ENCODE results near the gene UBE3D.
"Not testable (repeated sequence)": the region's sequence is repeated elsewhere in the genome, so short reads cannot be mapped to it uniquely, and the experiment has no call there.

The UBE3D gene

GRCh38 chr6:82971877-82972460 lies 93.7 kb downstream of the UBE3D start:
- DNase-seq, result no peak

- no peak for DNase-seq
Measured at GRCh38 chr6:82970839-82971238, 94.8 kb downstream of the UBE3D start.

GRCh38 chr6:82968708-82969107 lies 96.9 kb downstream of the UBE3D start:
- no peak for DNase-seq

DNA sequence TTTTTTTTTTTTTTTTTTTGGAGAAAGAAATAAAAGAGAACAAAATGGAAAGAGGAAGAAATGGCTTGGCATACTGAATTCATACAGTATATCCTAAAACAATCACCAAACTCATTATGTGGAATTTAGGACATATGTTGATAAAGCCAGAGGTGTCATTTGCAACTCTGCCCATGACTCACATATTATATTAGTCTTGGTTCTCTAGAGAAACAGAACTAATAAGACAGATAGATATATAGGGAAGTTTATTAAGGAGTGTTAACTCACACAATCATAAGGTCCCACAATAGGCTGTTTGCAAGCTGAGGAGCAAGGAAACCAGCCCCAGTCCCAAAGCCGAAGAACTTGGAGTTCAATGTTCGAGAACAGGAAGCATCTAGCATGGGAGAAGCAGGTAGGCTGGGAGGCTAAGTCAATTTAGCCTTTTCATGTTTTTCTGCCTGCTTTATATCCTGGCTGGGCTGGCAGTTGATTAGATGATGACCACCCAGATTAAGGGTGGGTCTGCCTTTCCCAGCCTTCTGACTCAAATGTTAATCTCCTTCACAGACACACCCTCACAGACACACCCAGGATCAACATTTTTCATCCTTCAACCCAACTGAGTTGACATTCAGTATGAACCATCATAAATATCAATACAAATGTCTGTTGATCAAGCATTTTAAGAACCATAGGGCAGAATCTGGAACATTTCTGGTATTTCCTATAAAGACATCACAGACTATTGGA lies 102.3 kb downstream of the UBE3D start:
- DNase-seq, result no peak

DNA sequence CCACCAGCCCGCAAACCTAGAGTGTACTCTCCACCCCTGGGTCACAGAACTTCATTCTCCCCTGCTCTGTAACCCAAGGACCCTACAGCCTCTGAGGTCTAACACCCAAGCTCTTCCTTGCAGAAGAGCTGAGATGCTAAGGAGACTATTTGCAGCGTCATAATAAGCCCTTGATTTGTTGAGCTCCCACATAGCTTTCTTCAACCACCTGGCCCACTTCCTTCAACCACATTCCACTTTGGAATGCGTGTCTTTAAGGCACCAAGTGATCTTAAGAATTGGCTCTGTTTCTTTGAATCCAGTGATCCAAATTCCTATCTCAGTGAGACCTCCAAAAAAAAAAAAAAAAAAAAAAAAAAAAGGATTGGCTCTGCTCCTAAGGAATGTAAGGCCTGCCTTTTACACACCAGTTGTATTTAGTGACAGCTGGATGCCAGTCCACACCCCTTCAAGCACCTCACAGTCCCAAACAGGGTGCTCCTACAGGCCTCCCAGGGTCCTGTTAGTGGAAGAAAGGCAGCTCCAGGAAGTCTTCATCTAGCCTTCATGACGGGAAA lies 106.2 kb downstream of the UBE3D start:
- no peak for DNase-seq

GRCh38 chr6:82958551-82958950 lies 107.1 kb downstream of the UBE3D start:
- DNase-seq, result no peak

DNA sequence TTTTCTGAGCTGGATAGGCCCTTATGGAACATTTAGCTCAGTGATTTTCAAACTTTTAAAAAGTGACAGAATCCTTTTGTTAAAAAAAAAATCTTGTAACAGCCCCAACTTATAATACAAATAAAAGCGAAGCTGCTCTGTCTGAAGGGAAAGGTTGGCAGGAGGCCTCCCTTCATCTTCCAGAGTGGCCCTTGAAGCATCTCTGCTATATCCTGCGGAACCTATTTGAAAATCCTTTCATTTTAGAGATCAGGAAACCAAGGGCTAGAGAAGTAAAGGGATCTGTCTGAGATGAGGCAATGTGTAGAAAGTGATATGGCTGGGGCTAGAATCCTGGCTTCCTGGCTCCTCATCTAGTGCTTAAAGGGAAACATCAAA lies 107.8 kb downstream of the UBE3D start:
- DNase-seq, result no peak

DNA sequence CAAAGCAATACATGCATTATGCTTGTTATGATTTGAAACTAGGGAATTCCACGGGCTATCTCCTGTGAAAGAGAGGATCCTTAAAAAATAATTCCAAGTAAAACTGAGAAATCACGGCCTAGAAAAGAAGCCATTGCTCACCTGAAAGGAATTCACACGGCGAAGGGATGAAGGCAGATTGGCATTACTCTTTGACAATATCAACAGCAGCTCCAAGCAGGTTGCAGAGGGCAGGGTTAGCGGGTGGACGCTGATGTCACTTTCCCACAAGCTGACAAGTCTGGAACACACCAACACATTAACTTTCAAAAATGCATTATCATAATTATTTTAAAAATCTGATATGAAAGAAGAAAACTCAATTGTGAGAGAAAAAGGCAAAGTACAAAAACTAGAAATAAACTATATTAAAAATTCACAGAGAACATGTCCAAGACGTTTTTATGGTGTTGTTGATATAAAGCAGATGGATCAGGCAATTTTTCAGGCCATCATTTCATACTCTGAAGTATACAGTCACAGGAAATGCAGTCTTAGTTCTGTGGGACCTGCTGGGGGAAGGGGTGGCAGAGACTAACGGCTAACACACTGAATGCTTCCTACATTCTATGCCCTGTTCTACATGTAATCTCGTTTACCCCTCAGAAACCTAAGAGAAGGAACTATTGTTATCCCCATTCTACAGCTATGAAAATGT lies 108.3 kb downstream of the UBE3D start:
- no peak for DNase-seq

- no peak for DNase-seq
Measured at GRCh38 chr6:82955841-82956240, 109.8 kb downstream of the UBE3D start.

GRCh38 chr6:82954937-82955577 lies 110.6 kb downstream of the UBE3D start:
- no peak for DNase-seq

GRCh38 chr6:82954356-82954755 lies 111.3 kb downstream of the UBE3D start:
- DNase-seq, result no peak

- DNase-seq, result no peak
Measured at GRCh38 chr6:82953871-82954270, 111.8 kb downstream of the UBE3D start.

- no peak for DNase-seq
Measured at GRCh38 chr6:82951935-82952334, 113.7 kb downstream of the UBE3D start.

DNA sequence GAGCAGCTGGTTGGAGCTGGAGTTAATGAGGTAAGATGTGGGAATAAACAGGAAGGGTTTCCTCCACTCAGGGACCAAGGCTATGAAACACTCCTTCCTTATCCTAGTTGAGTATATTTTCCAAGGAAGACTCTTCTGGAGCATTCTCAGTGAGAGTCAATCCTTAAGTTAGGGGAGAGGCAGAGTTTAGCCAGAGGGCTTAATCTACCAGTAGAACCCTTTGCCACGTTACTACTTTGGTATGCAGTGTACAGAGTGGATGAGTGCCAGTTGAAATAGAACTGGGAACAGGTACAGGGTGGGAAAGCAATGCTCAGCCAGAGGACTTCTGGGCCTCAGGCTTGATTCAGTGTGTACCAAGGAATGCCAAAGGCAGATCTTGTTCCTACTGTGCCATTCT lies 114.3 kb downstream of the UBE3D start:
- no peak for DNase-seq

DNA sequence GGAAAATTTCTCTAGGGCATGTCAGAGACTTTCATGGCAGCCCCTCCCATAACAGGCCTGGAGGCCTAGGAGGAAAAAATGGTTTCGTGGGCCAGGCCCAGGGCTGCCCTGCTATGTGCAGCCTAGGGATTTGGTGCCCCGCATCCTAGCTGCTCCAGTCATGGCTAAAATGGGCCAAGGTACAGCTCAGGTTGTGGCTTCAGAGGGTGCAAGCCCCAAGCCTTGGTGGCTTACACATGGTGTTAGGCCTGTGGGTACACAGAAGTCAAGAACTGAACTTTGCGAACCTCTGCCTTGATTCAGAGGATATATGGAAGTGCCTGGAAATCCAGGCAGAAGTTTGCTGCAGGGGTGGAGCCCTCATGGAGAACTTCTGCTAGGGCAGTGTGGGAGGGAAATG lies 134.7 kb downstream of the UBE3D start:
- not testable (repeated sequence) for DNase-seq

GRCh38 chr6:82924799-82925535 lies 140.7 kb downstream of the UBE3D start:
- no peak for DNase-seq

DNA sequence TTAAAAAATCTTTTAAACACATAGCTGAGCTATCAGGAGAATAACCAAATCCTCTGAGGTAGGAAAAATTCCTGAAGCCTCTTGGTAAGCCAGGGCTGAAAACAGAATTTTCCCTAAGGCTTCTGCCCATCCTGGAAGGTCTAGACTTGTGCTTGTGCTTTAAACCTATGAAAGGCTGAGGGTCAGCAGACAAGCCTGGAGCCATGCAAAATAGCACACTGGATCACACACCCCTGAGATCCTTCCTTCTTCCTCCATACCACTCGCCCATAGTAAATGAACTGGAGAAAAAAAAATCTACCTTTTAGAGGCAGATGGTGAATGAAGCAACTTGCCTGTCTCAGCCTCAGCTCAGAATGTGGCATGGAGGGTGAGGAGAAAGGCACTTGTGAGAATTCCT lies 144.4 kb downstream of the UBE3D start:
- no peak for DNase-seq

- no peak for DNase-seq
Measured at GRCh38 chr6:82917346-82918064, 148.1 kb downstream of the UBE3D start.

GRCh38 chr6:82915666-82916065 lies 150.0 kb downstream of the UBE3D start:
- no peak for DNase-seq

DNA sequence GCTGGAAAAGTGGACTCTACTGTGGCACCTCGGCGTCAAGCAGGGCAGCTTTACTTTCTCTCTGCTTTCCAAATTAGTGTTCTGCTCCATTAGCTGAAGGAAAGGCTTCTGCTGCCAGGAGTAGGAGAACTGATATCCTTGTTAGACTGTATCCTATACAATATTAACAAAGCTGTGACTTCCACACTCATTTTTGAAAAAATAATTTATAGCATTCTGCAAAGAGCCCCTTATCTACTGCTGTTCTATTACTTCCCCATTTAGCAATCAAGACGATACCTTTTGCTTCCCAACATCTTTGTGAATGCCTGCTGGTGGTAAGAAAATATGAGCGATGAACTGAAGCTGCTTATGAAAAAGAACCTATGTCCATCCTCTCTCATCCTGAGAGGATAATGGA lies 151.1 kb downstream of the UBE3D start:
- DNase-seq, result no peak

GRCh38 chr6:82910820-82911219 lies 154.8 kb downstream of the UBE3D start:
- DNase-seq, result no peak

DNA sequence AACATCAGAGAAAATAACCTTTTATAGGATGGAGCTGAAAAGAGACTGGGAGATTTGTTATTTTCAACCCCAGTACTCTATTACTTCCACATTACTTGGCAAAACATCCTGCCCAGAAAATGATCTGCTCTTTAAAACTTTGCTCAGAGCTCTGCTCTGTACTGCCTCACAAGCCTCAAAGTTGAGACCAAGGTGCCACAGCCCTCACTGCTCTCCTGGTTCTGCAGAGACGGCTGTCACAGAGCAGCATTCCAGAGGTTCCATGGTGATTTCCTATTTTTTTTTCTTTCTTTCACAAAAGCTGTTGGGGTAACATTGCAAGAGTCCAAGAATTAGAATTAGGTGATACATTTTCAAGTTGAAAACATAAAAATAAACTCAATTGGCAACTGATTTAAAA lies 155.2 kb downstream of the UBE3D start:
- DNase-seq, result no peak

Data from NCI-H1694 (cell line).